Lower leg skin (tissue), 4 donors: ENCODE measurements around the gene KXD1. TPM values are rescaled to one million over a fixed set of nuclear protein-coding genes. Genes with fewer than 3 reads are reported as not detected.
"Not testable (repeated sequence)": the region's sequence is repeated elsewhere in the genome, so short reads cannot be mapped to it uniquely, and the experiment has no call there.

Experiments
- DNase-seq, 2 donors: peaks; one replicate each; pipeline ENCODE4 v3.0.0-alpha.2; 2019; ENCODE audit warnings: low spot score in 2 of 2
- H3K4me3 ChIP-seq: fragments of 200-600 bp; sonication (generic); 2 replicates; pipeline ENCODE4 v1.5.1; 2017; ENCODE audit warnings: mild to moderate bottlenecking, low read depth; ENCODE audit not compliant: poor library complexity, severe bottlenecking
- POLR2A ChIP-seq, 2 donors: fragments of 450-650 bp; IDR thresholded peaks; one replicate each; pipeline ENCODE4 v1.6.1; 2016 to 2017; ENCODE audit warnings: antibody characterized with exemption in 2 of 2, mild to moderate bottlenecking in 1 of 2, moderate library complexity in 1 of 2
- WGBS, 2 donors: methylation state at CpG; one replicate each; pipeline ENCODE4 v1.1.5; 2018; 5-methylcytosine and 5-hydroxymethylcytosine counted together
- intact Hi-C: fragments of 100-400 bp; cut with DNase I; formaldehyde crosslinking; loops from one replicate; pipeline ENCODE4 v1.15.0; 2023; ENCODE audit warnings: low total_unique reads
- total RNA-seq, 4 donors: library from RNA; depleted of rRNA; stranded (reverse); fragments of >200 nt; gene quantifications; one replicate each; pipeline ENCODE4 v1.1.0, GENCODE V29; 2016
- TF ChIP-seq, protein P1 (sequence below), 3 donors: fragments of 450-650 bp; IDR thresholded peaks; one replicate each; pipeline ENCODE4 v1.5.1; 2016; ENCODE audit warnings: antibody characterized with exemption in 3 of 3, mild to moderate bottlenecking in 3 of 3, moderate library complexity in 2 of 3

The KXD1 gene
- total RNA-seq, 4 donors from 2014 or later = 61.9 to 98.5 (median 89.7) TPM

GRCh38 chr19:18590273-18591272 is 32.9 kb downstream of the KXD1 start:
- intact Hi-C loops = loop anchor here (10.0 kb wide), 2 partner anchors 174 to 254 kb away; no protein-coding TSS in a partner anchor
- TF ChIP-seq, protein P1, sequence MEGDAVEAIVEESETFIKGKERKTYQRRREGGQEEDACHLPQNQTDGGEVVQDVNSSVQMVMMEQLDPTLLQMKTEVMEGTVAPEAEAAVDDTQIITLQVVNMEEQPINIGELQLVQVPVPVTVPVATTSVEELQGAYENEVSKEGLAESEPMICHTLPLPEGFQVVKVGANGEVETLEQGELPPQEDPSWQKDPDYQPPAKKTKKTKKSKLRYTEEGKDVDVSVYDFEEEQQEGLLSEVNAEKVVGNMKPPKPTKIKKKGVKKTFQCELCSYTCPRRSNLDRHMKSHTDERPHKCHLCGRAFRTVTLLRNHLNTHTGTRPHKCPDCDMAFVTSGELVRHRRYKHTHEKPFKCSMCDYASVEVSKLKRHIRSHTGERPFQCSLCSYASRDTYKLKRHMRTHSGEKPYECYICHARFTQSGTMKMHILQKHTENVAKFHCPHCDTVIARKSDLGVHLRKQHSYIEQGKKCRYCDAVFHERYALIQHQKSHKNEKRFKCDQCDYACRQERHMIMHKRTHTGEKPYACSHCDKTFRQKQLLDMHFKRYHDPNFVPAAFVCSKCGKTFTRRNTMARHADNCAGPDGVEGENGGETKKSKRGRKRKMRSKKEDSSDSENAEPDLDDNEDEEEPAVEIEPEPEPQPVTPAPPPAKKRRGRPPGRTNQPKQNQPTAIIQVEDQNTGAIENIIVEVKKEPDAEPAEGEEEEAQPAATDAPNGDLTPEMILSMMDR (IDR thresholded peaks at IDR 0.05) = no peak
- TF ChIP-seq POLR2A (IDR thresholded peaks at IDR 0.05) = no peak
- DNase-seq = peak in 1 of 2 donors; percentile 90
- 69 to 75% methylated on average over 40 of the region's 40 CpGs for WGBS, 2 donors
- H3K4me3 ChIP-seq = no peak overlapping the region

- TF ChIP-seq POLR2A (IDR thresholded peaks at IDR 0.05) = no peak
- TF ChIP-seq, protein P1 (IDR thresholded peaks at IDR 0.05) = no peak
- WGBS, 2 donors = 45 to 72% methylated on average over 20 to 22 of the region's 22 CpGs
- no peak overlapping the region for H3K4me3 ChIP-seq
- no peak for DNase-seq
- intact Hi-C loops = loop anchor here (10.0 kb wide), 2 partner anchors 173 to 253 kb away; no protein-coding TSS in a partner anchor
These were observed 34.2 kb downstream of the KXD1 start for GRCh38 chr19:18591735-18592385.

- H3K4me3 ChIP-seq, DNase-seq: not testable (repeated sequence)
- 67 to 73% methylated on average over 5 of the region's 5 CpGs for WGBS, 2 donors
- intact Hi-C loops = loop anchor here (10.0 kb wide), 2 partner anchors 172 to 252 kb away; no protein-coding TSS in a partner anchor
These were observed 35.1 kb downstream of the KXD1 start for GRCh38 chr19:18592732-18593131.

- no peak for DNase-seq
- TF ChIP-seq POLR2A (IDR thresholded peaks at IDR 0.05) = no peak
- TF ChIP-seq, protein P1 (IDR thresholded peaks at IDR 0.05) = no peak
- WGBS, 2 donors = 50 to 58% methylated on average over 24 to 25 of the region's 25 CpGs
- no peak overlapping the region for H3K4me3 ChIP-seq
- intact Hi-C loops = loop anchor here (10.0 kb wide), 2 partner anchors 171 to 251 kb away; no protein-coding TSS in a partner anchor
These were observed 35.9 kb downstream of the KXD1 start for GRCh38 chr19:18593367-18594095.

DNA sequence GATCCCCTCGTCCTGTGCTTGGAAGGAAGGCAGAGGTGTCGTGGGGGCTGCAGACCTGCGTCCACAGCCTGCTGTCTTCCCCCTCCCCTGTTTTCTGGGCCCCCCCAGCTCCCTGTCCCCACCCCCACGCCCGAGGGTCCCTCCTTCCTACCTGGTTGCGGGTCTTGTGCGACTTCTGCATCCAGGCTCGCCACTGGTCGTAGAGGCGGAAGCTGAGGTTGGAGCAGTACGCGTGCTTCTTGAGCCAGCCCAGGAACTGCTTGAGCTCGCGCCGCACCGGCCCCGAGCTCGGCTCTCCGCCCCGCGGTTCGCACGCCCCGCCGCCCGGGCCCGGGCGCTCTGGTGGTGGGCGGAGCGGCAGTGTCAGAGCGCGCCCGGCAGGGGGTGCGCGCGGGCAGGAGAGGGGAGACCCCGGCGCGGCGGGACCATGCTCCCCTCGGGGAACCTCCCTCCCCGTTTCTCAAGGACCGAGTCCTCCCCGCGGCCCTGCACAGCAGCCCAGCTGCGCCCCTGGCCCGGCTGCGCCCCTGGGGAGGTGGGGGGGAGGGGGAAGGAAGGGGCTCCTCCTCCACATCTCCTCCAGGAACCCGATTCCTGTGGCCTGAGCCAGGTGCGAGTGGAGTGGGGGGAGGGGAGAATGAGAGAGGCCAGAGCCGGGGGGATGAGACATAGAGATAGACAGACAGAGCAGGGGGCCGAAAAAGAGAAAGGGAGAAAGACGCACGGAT is 36.6 kb downstream of the KXD1 start:
- intact Hi-C loops = loop anchor here (10.0 kb wide), 2 partner anchors 171 to 251 kb away; no protein-coding TSS in a partner anchor
- H3K4me3 ChIP-seq = no peak overlapping the region
- DNase-seq = peak in 1 of 2 donors; percentile 95
- TF ChIP-seq POLR2A (IDR thresholded peaks at IDR 0.05) = no peak
- TF ChIP-seq, protein P1 (IDR thresholded peaks at IDR 0.05) = no peak
- 8 to 12% methylated on average over 15 to 45 of the region's 54 CpGs for WGBS, 2 donors
